ENCODE data around the gene GSTM2. TPM values are rescaled to one million over a fixed set of nuclear protein-coding genes. Genes with fewer than 3 reads are reported as not detected.

GSTM2 gene
- total and polyA plus RNA-seq, 2 donors (not counting 1 experiment from before 2014, with no cell fraction given): 42.9 to 94.4 TPM

- ChIA-PET CTCF (no interaction called here), POLR2A (no interaction called here)
- H4K20me1 ChIP-seq (ENCODE audit: control insufficient read depth, insufficient read depth, low read length, poor library complexity, severe bottlenecking): no peaks in the 10 kb centered on the region
- no peak for TF ChIP-seq EZH2 (IDR thresholded peaks at IDR 0.05; ENCODE audit: borderline replicate concordance, insufficient read depth, low read depth, low read length, poor library complexity, severe bottlenecking)
- TF ChIP-seq, protein P1, sequence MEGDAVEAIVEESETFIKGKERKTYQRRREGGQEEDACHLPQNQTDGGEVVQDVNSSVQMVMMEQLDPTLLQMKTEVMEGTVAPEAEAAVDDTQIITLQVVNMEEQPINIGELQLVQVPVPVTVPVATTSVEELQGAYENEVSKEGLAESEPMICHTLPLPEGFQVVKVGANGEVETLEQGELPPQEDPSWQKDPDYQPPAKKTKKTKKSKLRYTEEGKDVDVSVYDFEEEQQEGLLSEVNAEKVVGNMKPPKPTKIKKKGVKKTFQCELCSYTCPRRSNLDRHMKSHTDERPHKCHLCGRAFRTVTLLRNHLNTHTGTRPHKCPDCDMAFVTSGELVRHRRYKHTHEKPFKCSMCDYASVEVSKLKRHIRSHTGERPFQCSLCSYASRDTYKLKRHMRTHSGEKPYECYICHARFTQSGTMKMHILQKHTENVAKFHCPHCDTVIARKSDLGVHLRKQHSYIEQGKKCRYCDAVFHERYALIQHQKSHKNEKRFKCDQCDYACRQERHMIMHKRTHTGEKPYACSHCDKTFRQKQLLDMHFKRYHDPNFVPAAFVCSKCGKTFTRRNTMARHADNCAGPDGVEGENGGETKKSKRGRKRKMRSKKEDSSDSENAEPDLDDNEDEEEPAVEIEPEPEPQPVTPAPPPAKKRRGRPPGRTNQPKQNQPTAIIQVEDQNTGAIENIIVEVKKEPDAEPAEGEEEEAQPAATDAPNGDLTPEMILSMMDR (IDR thresholded peaks at IDR 0.05): no peak
- no peaks in the 10 kb centered on the region for H3K27me3 ChIP-seq (replicated peaks in 1 of 4; ENCODE audit: control extremely low read depth in 1 of 4, control insufficient read depth in 3 of 4, insufficient read depth in 4 of 4, low read length in 3 of 4)
- no peaks in the 10 kb centered on the region for H3K9me3 Mint-ChIP-seq (ENCODE audit: insufficient read depth)
- H3K9ac ChIP-seq (ENCODE audit: low read length): no peak overlapping the region
- no CpG with 5 or more reads among the region's 1 CpG for WGBS (ENCODE audit: insufficient coverage)
- H3K4me1 ChIP-seq (ENCODE audit: control insufficient read depth in 2 of 2, insufficient read depth in 2 of 2, low read length in 2 of 2): no peaks in the 10 kb centered on the region
- no peak overlapping the region for H3K4me2 ChIP-seq (replicated peaks; ENCODE audit: low read depth, low read length, poor library complexity, severe bottlenecking)
- H3K27ac ChIP-seq (ENCODE audit: low read length in 2 of 2): no peak overlapping the region
- H2AFZ ChIP-seq (ENCODE audit: insufficient read depth, low read depth, low read length, poor library complexity, severe bottlenecking): no peak overlapping the region
- H3K36me3 ChIP-seq (replicated peaks in 1 of 2; ENCODE audit: control extremely low read depth in 1 of 2, control insufficient read depth in 1 of 2, extremely low read depth in 1 of 2, insufficient read depth in 2 of 2, low read length in 1 of 2): no peaks in the 10 kb centered on the region
- no peaks in the 10 kb centered on the region for H3K9me3 ChIP-seq (ENCODE audit: control extremely low read depth in 1 of 3, control insufficient read depth in 2 of 3, insufficient read depth in 1 of 3, low read length in 2 of 3)
- H3K27me3 Mint-ChIP-seq: peaks cover 18% of the 10 kb centered on the region
- H3K4me1 Mint-ChIP-seq: no peaks in the 10 kb centered on the region
- H3K27ac Mint-ChIP-seq: no peak overlapping the region
- H3K4me3 ChIP-seq (ENCODE audit: control extremely low read depth in 1 of 5, extremely low read depth in 1 of 5, insufficient read depth in 1 of 5, low read depth in 2 of 5, low read length in 4 of 5): no peak overlapping the region
- no peak overlapping the region for H3K4me3 Mint-ChIP-seq
- no peak for DNase-seq
- H3K79me2 ChIP-seq (ENCODE audit: control insufficient read depth, insufficient read depth, low read length): no peaks in the 10 kb centered on the region
- ATAC-seq (ENCODE audit: low read depth): no peak
- intact Hi-C loops (cut with micrococcal nuclease): no loop called here
Measured at GRCh38 chr1:109721971-109722370, 54.1 kb downstream of the GSTM2 start.

DNA sequence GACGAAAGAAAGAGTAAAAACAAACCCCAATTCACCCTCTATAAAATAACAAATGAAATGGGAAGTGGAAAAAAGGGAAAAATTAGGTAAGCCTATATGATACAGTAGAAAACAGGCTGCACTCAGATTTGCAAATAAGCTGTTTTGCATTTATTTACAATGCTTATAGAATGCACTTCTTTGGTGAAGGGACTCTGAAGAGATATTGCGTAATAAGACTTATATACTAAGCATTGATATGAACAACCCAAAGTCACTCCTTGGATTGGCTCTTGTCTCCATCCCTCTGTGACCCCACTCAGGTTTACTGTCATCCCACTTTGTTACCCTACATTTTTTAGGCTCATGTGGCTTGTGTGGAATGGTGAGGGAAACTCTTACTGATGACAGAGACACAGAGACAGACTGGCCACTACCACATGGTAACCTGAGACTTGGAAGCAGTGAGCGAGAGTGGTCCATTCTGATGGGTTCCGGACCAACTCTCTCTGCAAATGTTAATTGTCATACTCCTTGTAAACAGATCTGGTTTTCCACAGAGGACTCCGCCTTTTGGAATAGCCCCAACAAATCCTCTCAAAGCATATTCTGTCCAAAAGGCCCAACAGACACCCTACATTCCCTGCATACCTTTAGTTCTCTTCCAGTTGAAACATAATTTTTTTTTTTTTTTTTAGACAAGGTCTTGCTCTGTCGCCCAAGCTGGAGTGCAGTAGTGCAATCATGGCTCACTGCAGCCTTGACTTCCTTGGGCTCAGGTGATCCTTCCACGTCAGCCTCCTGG, 55.2 kb downstream of the GSTM2 start:
- no peaks in the 10 kb centered on the region for H3K9me3 Mint-ChIP-seq (ENCODE audit: insufficient read depth)
- intact Hi-C loops (cut with micrococcal nuclease): no loop called here
- Histone ChIP-seq H3K4me2 (replicated peaks; ENCODE audit: low read depth, low read length, poor library complexity, severe bottlenecking) (no peak overlapping the region), H3K27ac (ENCODE audit: low read length in 2 of 2) (no peak overlapping the region), H4K20me1 (ENCODE audit: control insufficient read depth, insufficient read depth, low read length, poor library complexity, severe bottlenecking) (no peaks in the 10 kb centered on the region), H3K79me2 (ENCODE audit: control insufficient read depth, insufficient read depth, low read length) (no peaks in the 10 kb centered on the region), H3K9ac (ENCODE audit: low read length) (no peak overlapping the region), H3K4me1 (ENCODE audit: control insufficient read depth in 2 of 2, insufficient read depth in 2 of 2, low read length in 2 of 2) (no peaks in the 10 kb centered on the region), H3K4me3 (ENCODE audit: control extremely low read depth in 1 of 5, extremely low read depth in 1 of 5, insufficient read depth in 1 of 5, low read depth in 2 of 5, low read length in 4 of 5) (no peak overlapping the region), H3K27me3 (replicated peaks in 1 of 4; ENCODE audit: control extremely low read depth in 1 of 4, control insufficient read depth in 3 of 4, insufficient read depth in 4 of 4, low read length in 3 of 4) (no peaks in the 10 kb centered on the region), H3K9me3 (ENCODE audit: control extremely low read depth in 1 of 3, control insufficient read depth in 2 of 3, insufficient read depth in 1 of 3, low read length in 2 of 3) (no peaks in the 10 kb centered on the region), H3K36me3 (replicated peaks in 1 of 2; ENCODE audit: control extremely low read depth in 1 of 2, control insufficient read depth in 1 of 2, extremely low read depth in 1 of 2, insufficient read depth in 2 of 2, low read length in 1 of 2) (no peaks in the 10 kb centered on the region), H2AFZ (ENCODE audit: insufficient read depth, low read depth, low read length, poor library complexity, severe bottlenecking) (no peak overlapping the region)
- ATAC-seq (ENCODE audit: low read depth) (no peak), DNase-seq (no peak)
- H3K4me3 Mint-ChIP-seq: no peak overlapping the region
- no peaks in the 10 kb centered on the region for H3K4me1 Mint-ChIP-seq
- H3K27ac Mint-ChIP-seq: no peak overlapping the region
- WGBS (ENCODE audit: insufficient coverage): 100% methylated on average over 4 of the region's 7 CpGs
- peaks cover 18% of the 10 kb centered on the region for H3K27me3 Mint-ChIP-seq
- TF ChIP-seq, protein P1 (IDR thresholded peaks at IDR 0.05): no peak
- TF ChIP-seq EZH2 (IDR thresholded peaks at IDR 0.05; ENCODE audit: borderline replicate concordance, insufficient read depth, low read depth, low read length, poor library complexity, severe bottlenecking): no peak
- ChIA-PET POLR2A (no interaction called here), CTCF (no interaction called here)
